WTC11 (cell line): ENCODE data around the gene CHI3L1.

Experiments
- ATF3 ChIP-seq: sonication (generic); formaldehyde crosslinking; conservative IDR thresholded peaks from 2 replicates; pipeline ENCODE4 v1.8.1; 2022; ENCODE audit warnings: mild to moderate bottlenecking, missing genetic modification reagents
- CREB1 ChIP-seq: sonication (generic); formaldehyde crosslinking; IDR thresholded peaks from 2 replicates; pipeline ENCODE4 v1.8.0; 2023; ENCODE audit warnings: mild to moderate bottlenecking, missing genetic modification reagents
- CTCF ChIP-seq: fragments of 200-600 bp; IDR thresholded peaks from 2 replicates; pipeline ENCODE4 v1.8.0; 2022; ENCODE audit warnings: antibody characterized with exemption
- ELF4 ChIP-seq: sonication (generic); formaldehyde crosslinking; IDR thresholded peaks from 2 replicates; pipeline ENCODE4 v1.8.1; 2022; ENCODE audit warnings: low read depth, mild to moderate bottlenecking, moderate library complexity, missing genetic modification reagents
- FOXJ3 ChIP-seq: sonication (generic); formaldehyde crosslinking; IDR thresholded peaks from 2 replicates; pipeline ENCODE4 v1.9.0; 2021; ENCODE audit warnings: missing genetic modification reagents, mild to moderate bottlenecking, borderline replicate concordance
- FOXK1 ChIP-seq: sonication (generic); formaldehyde crosslinking; IDR thresholded peaks from 2 replicates; pipeline ENCODE4 v1.8.0; 2022; ENCODE audit warnings: mild to moderate bottlenecking, moderate library complexity, missing genetic modification reagents
- JUN ChIP-seq: sonication (generic); formaldehyde crosslinking; IDR thresholded peaks from 2 replicates; pipeline ENCODE4 v1.8.0; 2023; ENCODE audit warnings: mild to moderate bottlenecking, missing genetic modification reagents
- KAT7 ChIP-seq: sonication (generic); formaldehyde crosslinking; IDR thresholded peaks from 2 replicates; pipeline ENCODE4 v1.8.1; 2023; ENCODE audit warnings: missing genetic modification reagents, mild to moderate bottlenecking, borderline replicate concordance
- SMAD3 ChIP-seq: sonication (generic); formaldehyde crosslinking; IDR thresholded peaks from 2 replicates; pipeline ENCODE4 v1.8.0; 2022; ENCODE audit warnings: missing genetic modification reagents, mild to moderate bottlenecking, borderline replicate concordance
- TCF7 ChIP-seq: sonication (generic); formaldehyde crosslinking; IDR thresholded peaks from 2 replicates; pipeline ENCODE4 v1.8.0; 2022; ENCODE audit warnings: mild to moderate bottlenecking, low read depth, missing genetic modification reagents, moderate library complexity
- TF ChIP-seq, protein P1 (sequence below): sonication (generic); formaldehyde crosslinking; IDR thresholded peaks from 2 replicates; pipeline ENCODE4 v1.8.1; 2022; ENCODE audit warnings: low read depth, mild to moderate bottlenecking, moderate library complexity, missing genetic modification reagents, borderline replicate concordance
- TF ChIP-seq, protein P2 (sequence below): sonication (generic); formaldehyde crosslinking; IDR thresholded peaks from 2 replicates; pipeline ENCODE4 v1.8.0; 2022; ENCODE audit warnings: mild to moderate bottlenecking, missing genetic modification reagents
- TF ChIP-seq, protein P3 (sequence below): sonication (generic); formaldehyde crosslinking; IDR thresholded peaks from 2 replicates; pipeline ENCODE4 v1.8.0; 2022; ENCODE audit warnings: mild to moderate bottlenecking, missing genetic modification reagents

DNA sequence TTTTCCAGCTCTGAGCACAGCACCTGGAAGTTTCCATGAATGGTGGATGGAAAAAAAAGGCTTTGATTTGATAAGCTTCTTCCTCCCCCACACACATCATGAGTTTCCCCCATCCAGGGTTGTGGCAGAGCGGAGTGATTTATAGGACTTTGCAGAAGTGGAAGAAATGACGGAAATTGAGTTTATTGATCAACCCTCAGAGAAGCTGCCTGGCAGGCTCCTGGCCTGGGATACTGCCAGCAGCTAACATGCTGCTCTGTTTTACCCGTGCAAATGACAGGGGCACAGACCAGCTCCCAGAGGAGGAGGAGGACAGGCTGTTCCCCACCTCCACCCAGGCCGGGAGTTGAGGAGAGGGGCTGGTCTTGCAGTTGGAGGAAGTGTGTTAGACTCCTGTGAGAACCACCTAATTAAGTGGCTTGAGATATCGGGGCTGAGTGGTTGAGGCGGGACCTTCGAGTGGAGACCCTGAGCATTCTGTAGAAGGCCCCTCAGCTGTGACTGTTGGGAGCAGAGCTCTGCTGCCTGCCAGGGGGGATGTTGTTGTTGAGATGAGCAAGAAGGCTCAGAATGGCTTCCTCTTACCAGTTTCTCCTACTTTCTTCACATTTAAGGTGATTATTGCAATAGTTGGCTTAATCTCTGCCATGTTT, 37.2 kb downstream of the CHI3L1 start:
- no peak for TF ChIP-seq CTCF
- TF ChIP-seq ATF3 (CRISPR knock-in tag) = no peak
- no peak for TF ChIP-seq KAT7 (CRISPR knock-in tag)
- TF ChIP-seq, protein P1, sequence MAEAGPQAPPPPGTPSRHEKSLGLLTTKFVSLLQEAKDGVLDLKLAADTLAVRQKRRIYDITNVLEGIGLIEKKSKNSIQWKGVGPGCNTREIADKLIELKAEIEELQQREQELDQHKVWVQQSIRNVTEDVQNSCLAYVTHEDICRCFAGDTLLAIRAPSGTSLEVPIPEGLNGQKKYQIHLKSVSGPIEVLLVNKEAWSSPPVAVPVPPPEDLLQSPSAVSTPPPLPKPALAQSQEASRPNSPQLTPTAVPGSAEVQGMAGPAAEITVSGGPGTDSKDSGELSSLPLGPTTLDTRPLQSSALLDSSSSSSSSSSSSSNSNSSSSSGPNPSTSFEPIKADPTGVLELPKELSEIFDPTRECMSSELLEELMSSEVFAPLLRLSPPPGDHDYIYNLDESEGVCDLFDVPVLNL = no peak
- TF ChIP-seq FOXK1 (CRISPR knock-in tag) = no peak
- TF ChIP-seq, protein P2, sequence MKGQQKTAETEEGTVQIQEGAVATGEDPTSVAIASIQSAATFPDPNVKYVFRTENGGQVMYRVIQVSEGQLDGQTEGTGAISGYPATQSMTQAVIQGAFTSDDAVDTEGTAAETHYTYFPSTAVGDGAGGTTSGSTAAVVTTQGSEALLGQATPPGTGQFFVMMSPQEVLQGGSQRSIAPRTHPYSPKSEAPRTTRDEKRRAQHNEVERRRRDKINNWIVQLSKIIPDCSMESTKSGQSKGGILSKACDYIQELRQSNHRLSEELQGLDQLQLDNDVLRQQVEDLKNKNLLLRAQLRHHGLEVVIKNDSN (CRISPR knock-in tag) = no peak
- TF ChIP-seq CREB1 (CRISPR knock-in tag) = no peak
- TF ChIP-seq, protein P3, sequence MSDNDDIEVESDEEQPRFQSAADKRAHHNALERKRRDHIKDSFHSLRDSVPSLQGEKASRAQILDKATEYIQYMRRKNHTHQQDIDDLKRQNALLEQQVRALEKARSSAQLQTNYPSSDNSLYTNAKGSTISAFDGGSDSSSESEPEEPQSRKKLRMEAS (CRISPR knock-in tag) = no peak
- TF ChIP-seq SMAD3 = no peak
- TF ChIP-seq TCF7 = no peak
- no peak for TF ChIP-seq ELF4 (CRISPR knock-in tag)
- no peak for TF ChIP-seq FOXJ3
- TF ChIP-seq JUN = no peak
